ENCODE results near the gene FOXD1. TPM values are rescaled to one million over a fixed set of nuclear protein-coding genes. Genes with fewer than 3 reads are reported as not detected.

The FOXD1 gene
- total and polyA plus RNA-seq, 2 donors (not counting 3 experiments of a cell fraction or from before 2014, with no cell fraction given) = 0.06 to 0.20 TPM

DNA sequence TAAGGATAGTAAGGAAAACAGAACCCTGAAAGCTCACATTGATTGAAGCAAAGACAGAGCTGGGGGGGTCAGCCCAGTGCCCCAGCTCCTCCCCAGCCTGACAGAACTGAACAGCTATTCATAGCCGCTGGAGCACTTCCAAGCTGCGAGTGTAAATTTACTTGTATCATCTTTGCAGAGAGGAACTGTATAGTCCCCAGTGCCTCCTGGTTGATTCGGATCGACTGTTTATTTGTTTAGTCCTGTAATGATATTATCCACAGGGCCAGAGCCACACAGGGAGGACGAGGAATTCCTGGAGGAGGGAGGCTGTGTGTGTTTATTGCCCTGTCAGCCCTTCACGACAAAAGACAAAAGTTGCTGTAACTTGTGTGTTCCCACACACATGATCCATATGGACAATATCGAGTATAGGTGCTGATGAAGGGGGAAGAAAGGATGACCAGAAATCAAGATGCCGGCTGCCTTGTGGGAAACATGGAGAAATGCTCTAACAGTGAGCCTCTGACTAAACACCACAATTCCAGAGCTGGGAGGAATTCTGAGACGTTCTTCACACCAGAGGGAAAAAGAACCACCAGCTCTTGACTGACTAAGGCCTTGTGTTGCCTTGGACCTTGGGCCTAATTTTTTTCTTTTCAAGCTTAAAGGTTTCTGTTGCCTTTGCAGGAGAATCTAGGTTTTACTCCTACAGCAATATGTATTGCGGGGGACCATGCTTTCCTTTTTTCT lies 31.1 kb downstream of the FOXD1 start:
- POLR2A ChIA-PET = no interaction called here
- dilution Hi-C loops (cut with MboI; ENCODE audit: extremely low pct_ligation_motif_present, low sequenced_read_pairs) = no loop called here
- H3K4me2 ChIP-seq (ENCODE audit: insufficient read depth, low read length) = no peak overlapping the region

More for the DNA sequence above, 31.1 kb downstream of the FOXD1 start:
- no TSS peak for BruUV-seq (replicated peaks)
- Histone ChIP-seq H3K36me3 (ENCODE audit: control insufficient read depth in 2 of 2, extremely low read depth in 1 of 2, insufficient read depth in 2 of 2, low read length in 2 of 2) (no peaks in the 10 kb centered on the region), H3K9me3 (replicated peaks; ENCODE audit: control insufficient read depth, insufficient read depth, low read length) (no peaks in the 10 kb centered on the region), H3K27me3 (ENCODE audit: control insufficient read depth in 2 of 2, insufficient read depth in 2 of 2, low read length in 2 of 2) (peaks cover 78 to 98% of the 10 kb centered on the region in 2 experiments), H3K4me3 (replicated peaks in 1 of 3; ENCODE audit: insufficient read depth in 1 of 3, low read depth in 1 of 3, low read length in 3 of 3) (no peak overlapping the region), H3K4me1 (ENCODE audit: control insufficient read depth, extremely low read depth, insufficient read depth, low read length) (no peaks in the 10 kb centered on the region), H3K9ac (replicated peaks; ENCODE audit: extremely low read depth, insufficient read depth, low read length) (no peak overlapping the region), H4K20me1 (replicated peaks; ENCODE audit: control insufficient read depth, extremely low read depth, insufficient read depth, low read length) (no peaks in the 10 kb centered on the region), H2AFZ (ENCODE audit: low read depth, low read length) (no peak overlapping the region), H3K27ac (ENCODE audit: insufficient read depth, low read depth, low read length) (no peak overlapping the region), H3K79me2 (ENCODE audit: control insufficient read depth, insufficient read depth, low read length) (no peaks in the 10 kb centered on the region), H3K9me1 (replicated peaks; ENCODE audit: control insufficient read depth, extremely low read depth, insufficient read depth, low read length) (no peaks in the 10 kb centered on the region)
- intact Hi-C loops (cut with micrococcal nuclease) = no loop called here
- FAIRE-seq (no peak), DNase-seq (ENCODE audit: low read depth, low spot score) (no peak)
- CTCF ChIA-PET = interaction anchor here (1.0 to 2.1 kb wide), 7 partner anchors 18 to 216 kb away, joined by 3 to 7 read pairs (median 3); no protein-coding TSS in a partner anchor
- TF ChIP-seq JUN (IDR thresholded peaks at IDR 0.05; ENCODE audit: borderline replicate concordance, insufficient read depth, insufficient read length, low read depth) (no peak), POLR2A (IDR thresholded peaks at IDR 0.05; ENCODE audit: low read depth, low read length) (no peak), FOS (IDR thresholded peaks at IDR 0.05; ENCODE audit: borderline replicate concordance, insufficient read depth, low read length) (no peak), POLR2AphosphoS5 (IDR thresholded peaks at IDR 0.05; ENCODE audit: insufficient read depth, low read depth, low read length) (no peak), EZH2 (IDR thresholded peaks at IDR 0.05; ENCODE audit: borderline replicate concordance, low read depth, low read length, severe bottlenecking) (no peak), MYC (IDR thresholded peaks at IDR 0.05; ENCODE audit: low read depth, low read length) (no peak), GATA2 (IDR thresholded peaks at IDR 0.05; ENCODE audit: insufficient read depth, insufficient read length, low read depth, low read length) (no peak)
- TF ChIP-seq, protein P1, sequence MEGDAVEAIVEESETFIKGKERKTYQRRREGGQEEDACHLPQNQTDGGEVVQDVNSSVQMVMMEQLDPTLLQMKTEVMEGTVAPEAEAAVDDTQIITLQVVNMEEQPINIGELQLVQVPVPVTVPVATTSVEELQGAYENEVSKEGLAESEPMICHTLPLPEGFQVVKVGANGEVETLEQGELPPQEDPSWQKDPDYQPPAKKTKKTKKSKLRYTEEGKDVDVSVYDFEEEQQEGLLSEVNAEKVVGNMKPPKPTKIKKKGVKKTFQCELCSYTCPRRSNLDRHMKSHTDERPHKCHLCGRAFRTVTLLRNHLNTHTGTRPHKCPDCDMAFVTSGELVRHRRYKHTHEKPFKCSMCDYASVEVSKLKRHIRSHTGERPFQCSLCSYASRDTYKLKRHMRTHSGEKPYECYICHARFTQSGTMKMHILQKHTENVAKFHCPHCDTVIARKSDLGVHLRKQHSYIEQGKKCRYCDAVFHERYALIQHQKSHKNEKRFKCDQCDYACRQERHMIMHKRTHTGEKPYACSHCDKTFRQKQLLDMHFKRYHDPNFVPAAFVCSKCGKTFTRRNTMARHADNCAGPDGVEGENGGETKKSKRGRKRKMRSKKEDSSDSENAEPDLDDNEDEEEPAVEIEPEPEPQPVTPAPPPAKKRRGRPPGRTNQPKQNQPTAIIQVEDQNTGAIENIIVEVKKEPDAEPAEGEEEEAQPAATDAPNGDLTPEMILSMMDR (IDR thresholded peaks at IDR 0.05; ENCODE audit: extremely low read depth in 1 of 2, insufficient read depth in 1 of 2, low read depth in 1 of 2, low read length in 2 of 2) = no peak
- TF ChIP-seq, protein P2, sequence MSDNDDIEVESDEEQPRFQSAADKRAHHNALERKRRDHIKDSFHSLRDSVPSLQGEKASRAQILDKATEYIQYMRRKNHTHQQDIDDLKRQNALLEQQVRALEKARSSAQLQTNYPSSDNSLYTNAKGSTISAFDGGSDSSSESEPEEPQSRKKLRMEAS (IDR thresholded peaks at IDR 0.05; ENCODE audit: insufficient read depth, insufficient read length) = no peak
